Osteocyte (in vitro differentiated cells): ENCODE measurements around the gene RBMS1. TPM values are rescaled to one million over a fixed set of nuclear protein-coding genes. Genes with fewer than 3 reads are reported as not detected.

Source experiments
- DNase-seq: peaks from one replicate; pipeline ENCODE4 v3.0.0; 2021; ENCODE audit warnings: mixed read lengths; ENCODE audit not compliant: unreplicated experiment; ENCODE audit errors: extremely low spot score
- H3K27ac Mint-ChIP-seq: one replicate; pipeline ENCODE4 v1.8.0; 2021; ENCODE audit warnings: mild to moderate bottlenecking, mixed read lengths; ENCODE audit not compliant: unreplicated experiment
- H3K27me3 Mint-ChIP-seq: one replicate; pipeline ENCODE4 v1.8.0; 2021; ENCODE audit warnings: mixed read lengths; ENCODE audit not compliant: unreplicated experiment
- H3K36me3 Mint-ChIP-seq: one replicate; pipeline ENCODE4 v1.8.0; 2021; ENCODE audit warnings: mixed read lengths; ENCODE audit not compliant: unreplicated experiment
- H3K4me1 Mint-ChIP-seq: one replicate; pipeline ENCODE4 v1.8.0; 2021; ENCODE audit warnings: mixed read lengths; ENCODE audit not compliant: unreplicated experiment
- H3K4me3 Mint-ChIP-seq: one replicate; pipeline ENCODE4 v1.8.0; 2021; ENCODE audit warnings: mild to moderate bottlenecking, moderate library complexity, mixed read lengths; ENCODE audit not compliant: unreplicated experiment
- H3K9me3 Mint-ChIP-seq: one replicate; pipeline ENCODE4 v1.8.0; 2021; ENCODE audit warnings: mixed read lengths; ENCODE audit not compliant: unreplicated experiment
- CTCF ChIP-seq: fragments of 200-600 bp; sonication (generic); IDR thresholded peaks from 2 replicates; pipeline ENCODE4 v1.5.0; 2021; ENCODE audit warnings: antibody characterized with exemption, mild to moderate bottlenecking, moderate library complexity
- total RNA-seq: library from RNA; stranded (reverse); gene quantifications from 2 replicates; pipeline ENCODE4 v1.2.1, GENCODE V29; 2021

RBMS1 gene
- total RNA-seq, 1 donor from 2014 or later = 169 TPM

GRCh38 chr2:160482673-160483072, 10.9 kb downstream of the RBMS1 start:
- no peak for TF ChIP-seq CTCF
- no peak for DNase-seq
- Mint-ChIP-seq H3K4me1 (peaks cover 58% of the 10 kb centered on the region), H3K4me3 (no peak overlapping the region), H3K27me3 (no peaks in the 10 kb centered on the region), H3K9me3 (no peaks in the 10 kb centered on the region), H3K27ac (no peak overlapping the region), H3K36me3 (peaks cover 11% of the 10 kb centered on the region)

GRCh38 chr2:160479269-160479668, 14.3 kb downstream of the RBMS1 start:
- no peak overlapping the region for H3K4me3 Mint-ChIP-seq
- no peak overlapping the region for H3K27ac Mint-ChIP-seq
- TF ChIP-seq CTCF = no peak
- H3K36me3 Mint-ChIP-seq = peaks cover 7% of the 10 kb centered on the region
- H3K27me3 Mint-ChIP-seq = no peaks in the 10 kb centered on the region
- H3K4me1 Mint-ChIP-seq = peaks cover 68% of the 10 kb centered on the region
- DNase-seq = no peak
- H3K9me3 Mint-ChIP-seq = no peaks in the 10 kb centered on the region

GRCh38 chr2:160478660-160479059, 14.9 kb downstream of the RBMS1 start:
- Mint-ChIP-seq H3K27me3 (no peaks in the 10 kb centered on the region), H3K4me3 (no peak overlapping the region), H3K36me3 (peaks cover 7% of the 10 kb centered on the region), H3K27ac (no peak overlapping the region), H3K4me1 (peaks cover 72% of the 10 kb centered on the region), H3K9me3 (no peaks in the 10 kb centered on the region)
- TF ChIP-seq CTCF = no peak
- DNase-seq = no peak

GRCh38 chr2:160477032-160477431, 16.6 kb downstream of the RBMS1 start:
- Mint-ChIP-seq H3K4me1 (peaks cover 78% of the 10 kb centered on the region), H3K4me3 (no peak overlapping the region), H3K27me3 (no peaks in the 10 kb centered on the region), H3K9me3 (no peaks in the 10 kb centered on the region), H3K27ac (peak overlapping the region; percentile 7), H3K36me3 (peaks cover 7% of the 10 kb centered on the region)
- DNase-seq = no peak
- no peak for TF ChIP-seq CTCF

GRCh38 chr2:160474891-160475787, 18.5 kb downstream of the RBMS1 start:
- Mint-ChIP-seq H3K27me3 (no peaks in the 10 kb centered on the region), H3K4me3 (peak overlapping the region; percentile 40), H3K9me3 (no peaks in the 10 kb centered on the region), H3K36me3 (peaks cover 7% of the 10 kb centered on the region), H3K4me1 (peaks cover 74% of the 10 kb centered on the region), H3K27ac (peak overlapping the region; percentile 69)
- DNase-seq = no peak
- TF ChIP-seq CTCF = no peak
